GM21737 (cell line): ENCODE results near the gene PSAPL1.

ENCODE experiments used
- ATAC-seq: cut with Tn5 transposase; IDR thresholded peaks from one replicate; pipeline ENCODE4 v1.9.1; 2021; ENCODE audit warnings: mild to moderate bottlenecking, moderate library complexity; ENCODE audit not compliant: unreplicated experiment

Gene PSAPL1

GRCh38 chr4:7384003-7384928 lies 50.5 kb downstream of the PSAPL1 start:
- ATAC-seq, result no peak

- no peak for ATAC-seq
Observed at GRCh38 chr4:7383266-7383665, 51.5 kb downstream of the PSAPL1 start.

GRCh38 chr4:7382634-7383014 lies 52.1 kb downstream of the PSAPL1 start:
- ATAC-seq, result no peak

- no peak for ATAC-seq
Observed at GRCh38 chr4:7381890-7382633, 52.7 kb downstream of the PSAPL1 start.

GRCh38 chr4:7381221-7381889 lies 53.4 kb downstream of the PSAPL1 start:
- ATAC-seq, result no peak
